ENCODE results near the gene MAGEB5.
"Not testable (repeated sequence)": the region's sequence is repeated elsewhere in the genome, so short reads cannot be mapped to it uniquely, and the experiment has no call there.

MAGEB5 gene, protein sequence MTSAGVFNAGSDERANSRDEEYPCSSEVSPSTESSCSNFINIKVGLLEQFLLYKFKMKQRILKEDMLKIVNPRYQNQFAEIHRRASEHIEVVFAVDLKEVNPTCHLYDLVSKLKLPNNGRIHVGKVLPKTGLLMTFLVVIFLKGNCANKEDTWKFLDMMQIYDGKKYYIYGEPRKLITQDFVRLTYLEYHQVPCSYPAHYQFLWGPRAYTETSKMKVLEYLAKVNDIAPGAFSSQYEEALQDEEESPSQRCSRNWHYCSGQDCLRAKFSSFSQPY

DNA sequence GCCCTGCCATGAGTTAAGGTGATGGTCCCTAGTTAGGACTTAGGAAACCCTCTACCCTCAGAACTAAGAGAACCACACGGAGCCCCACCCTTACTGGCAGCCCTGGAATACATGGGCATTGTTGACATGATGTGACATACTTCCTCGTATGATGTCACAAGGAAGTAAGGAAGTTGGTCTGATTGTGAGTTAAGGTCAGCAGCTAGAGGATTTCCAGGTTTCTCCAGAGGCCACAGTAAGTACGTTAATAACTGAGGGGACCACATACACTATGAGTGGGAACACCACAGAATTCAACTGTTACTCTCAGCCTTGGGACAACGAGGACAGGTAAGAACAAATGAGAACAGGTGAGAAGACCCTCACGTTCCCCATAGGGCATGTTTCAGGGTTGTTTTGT, at the start of gene MAGEB5:
Gene MAGEB5, plus strand, starts transcription at position 301 of the 400 bp plus-strand sequence. CDS start 1,133 bp downstream, outside the sequence.
- Histone ChIP-seq H3K4me3 (ENCODE audit: low read depth in 1 of 2, low read length in 2 of 2) (no peak within 1 kb of the TSS), H3K36me3 (ENCODE audit: control insufficient read depth in 1 of 2, insufficient read depth in 2 of 2, low read length in 2 of 2) (no peaks in the 10 kb centered on the region), H3K9me3 (ENCODE audit: control insufficient read depth in 1 of 2, low read length in 2 of 2) (no peaks in the 10 kb centered on the region), H3K27ac (ENCODE audit: low read length) (no peak within 1 kb of the TSS), H3K27me3 (ENCODE audit: low read depth, low read length) (no peaks in the 10 kb centered on the region), H3K4me1 (ENCODE audit: control insufficient read depth in 1 of 2, insufficient read depth in 2 of 2, low read length in 2 of 2) (no peaks in the 10 kb centered on the region)

DNA sequence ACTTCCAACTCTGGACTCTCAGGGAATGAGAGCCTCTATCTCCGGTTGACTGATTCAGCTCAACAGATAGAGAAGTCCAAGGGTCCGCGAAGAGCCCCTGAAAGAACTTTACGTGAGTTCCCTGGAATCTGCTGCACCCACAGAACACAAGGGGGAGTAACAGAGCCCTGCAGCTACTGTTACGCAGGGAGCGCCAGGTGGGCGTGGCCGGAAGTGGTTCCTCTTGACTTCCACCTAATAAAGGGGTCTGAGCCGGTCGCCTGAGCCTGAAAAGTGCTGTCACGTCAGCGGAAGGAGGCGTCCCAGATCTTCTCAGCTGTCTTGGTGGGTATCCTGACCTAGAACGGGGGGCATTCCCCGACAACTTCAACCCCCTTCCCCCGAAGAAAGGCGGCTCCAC, 23.8 kb upstream of the MAGEB5 start, which contains the start of gene MAGEB6:
Gene MAGEB6, plus strand, starts transcription at position 237 of the 400 bp plus-strand sequence. CDS start 1,407 bp downstream, outside the sequence.
- no peaks in the 10 kb centered on the region for H3K4me1 ChIP-seq (ENCODE audit: control insufficient read depth in 1 of 2, insufficient read depth in 2 of 2, low read length in 2 of 2)
- H3K27me3 ChIP-seq (ENCODE audit: low read depth, low read length), result no peaks in the 10 kb centered on the region
- no peaks in the 10 kb centered on the region for H3K36me3 ChIP-seq (ENCODE audit: control insufficient read depth in 1 of 2, insufficient read depth in 2 of 2, low read length in 2 of 2)
- H3K9me3 ChIP-seq (ENCODE audit: control insufficient read depth in 1 of 2, low read length in 2 of 2), result no peaks in the 10 kb centered on the region
- H3K4me3 ChIP-seq (ENCODE audit: low read depth in 1 of 2, low read length in 2 of 2), result no peak within 1 kb of the TSS
- no peak within 1 kb of the TSS for H3K27ac ChIP-seq (ENCODE audit: low read length)

- Histone ChIP-seq H3K9me3 (ENCODE audit: control insufficient read depth in 1 of 2, low read length in 2 of 2) (no peaks in the 10 kb centered on the region), H3K36me3 (ENCODE audit: control insufficient read depth in 1 of 2, insufficient read depth in 2 of 2, low read length in 2 of 2) (no peaks in the 10 kb centered on the region), H3K4me3 (ENCODE audit: low read depth in 1 of 2, low read length in 2 of 2) (no peak overlapping the region), H3K27ac (ENCODE audit: low read length) (no peak overlapping the region), H3K27me3 (ENCODE audit: low read depth, low read length) (no peaks in the 10 kb centered on the region), H3K4me1 (ENCODE audit: control insufficient read depth in 1 of 2, insufficient read depth in 2 of 2, low read length in 2 of 2) (no peaks in the 10 kb centered on the region)
Measured at GRCh38 chrX:26203561-26203960, 12.4 kb upstream of the MAGEB5 start.

GRCh38 chrX:26204717-26205116, 11.3 kb upstream of the MAGEB5 start:
- H3K4me1 ChIP-seq (ENCODE audit: control insufficient read depth in 1 of 2, insufficient read depth in 2 of 2, low read length in 2 of 2); H3K27me3 ChIP-seq (ENCODE audit: low read depth, low read length); H3K27ac ChIP-seq (ENCODE audit: low read length); H3K36me3 ChIP-seq (ENCODE audit: control insufficient read depth in 1 of 2, insufficient read depth in 2 of 2, low read length in 2 of 2); H3K4me3 ChIP-seq (ENCODE audit: low read depth in 1 of 2, low read length in 2 of 2); H3K9me3 ChIP-seq (ENCODE audit: control insufficient read depth in 1 of 2, low read length in 2 of 2): not testable (repeated sequence)

- H3K9me3 ChIP-seq (ENCODE audit: control insufficient read depth in 1 of 2, low read length in 2 of 2), result no peaks in the 10 kb centered on the region
- no peaks in the 10 kb centered on the region for H3K27me3 ChIP-seq (ENCODE audit: low read depth, low read length)
- no peak overlapping the region for H3K27ac ChIP-seq (ENCODE audit: low read length)
- no peaks in the 10 kb centered on the region for H3K36me3 ChIP-seq (ENCODE audit: control insufficient read depth in 1 of 2, insufficient read depth in 2 of 2, low read length in 2 of 2)
- no peaks in the 10 kb centered on the region for H3K4me1 ChIP-seq (ENCODE audit: control insufficient read depth in 1 of 2, insufficient read depth in 2 of 2, low read length in 2 of 2)
- no peak overlapping the region for H3K4me3 ChIP-seq (ENCODE audit: low read depth in 1 of 2, low read length in 2 of 2)
Measured at GRCh38 chrX:26208012-26208411, 8.0 kb upstream of the MAGEB5 start.

- Histone ChIP-seq H3K9me3 (ENCODE audit: control insufficient read depth in 1 of 2, low read length in 2 of 2) (no peaks in the 10 kb centered on the region), H3K36me3 (ENCODE audit: control insufficient read depth in 1 of 2, insufficient read depth in 2 of 2, low read length in 2 of 2) (no peaks in the 10 kb centered on the region), H3K27ac (ENCODE audit: low read length) (no peak overlapping the region), H3K4me3 (ENCODE audit: low read depth in 1 of 2, low read length in 2 of 2) (no peak overlapping the region), H3K4me1 (ENCODE audit: control insufficient read depth in 1 of 2, insufficient read depth in 2 of 2, low read length in 2 of 2) (no peaks in the 10 kb centered on the region), H3K27me3 (ENCODE audit: low read depth, low read length) (no peaks in the 10 kb centered on the region)
Measured at GRCh38 chrX:26219351-26219750, 3.4 kb downstream of the MAGEB5 start.

GRCh38 chrX:26234177-26234576, 18.2 kb downstream of the MAGEB5 start:
- no peak overlapping the region for H3K4me3 ChIP-seq (ENCODE audit: low read depth in 1 of 2, low read length in 2 of 2)
- no peaks in the 10 kb centered on the region for H3K9me3 ChIP-seq (ENCODE audit: control insufficient read depth in 1 of 2, low read length in 2 of 2)
- no peak overlapping the region for H3K27ac ChIP-seq (ENCODE audit: low read length)
- H3K36me3 ChIP-seq (ENCODE audit: control insufficient read depth in 1 of 2, insufficient read depth in 2 of 2, low read length in 2 of 2), result no peaks in the 10 kb centered on the region
- no peaks in the 10 kb centered on the region for H3K27me3 ChIP-seq (ENCODE audit: low read depth, low read length)
- H3K4me1 ChIP-seq (ENCODE audit: control insufficient read depth in 1 of 2, insufficient read depth in 2 of 2, low read length in 2 of 2), result no peaks in the 10 kb centered on the region

GRCh38 chrX:26253526-26253925, 37.6 kb downstream of the MAGEB5 start:
- H3K36me3 ChIP-seq (ENCODE audit: control insufficient read depth in 1 of 2, insufficient read depth in 2 of 2, low read length in 2 of 2), result no peaks in the 10 kb centered on the region
- H3K9me3 ChIP-seq (ENCODE audit: control insufficient read depth in 1 of 2, low read length in 2 of 2), result no peaks in the 10 kb centered on the region
- no peak overlapping the region for H3K4me3 ChIP-seq (ENCODE audit: low read depth in 1 of 2, low read length in 2 of 2)
- no peaks in the 10 kb centered on the region for H3K4me1 ChIP-seq (ENCODE audit: control insufficient read depth in 1 of 2, insufficient read depth in 2 of 2, low read length in 2 of 2)
- H3K27ac ChIP-seq (ENCODE audit: low read length), result no peak overlapping the region
- H3K27me3 ChIP-seq (ENCODE audit: low read depth, low read length), result no peaks in the 10 kb centered on the region

DNA sequence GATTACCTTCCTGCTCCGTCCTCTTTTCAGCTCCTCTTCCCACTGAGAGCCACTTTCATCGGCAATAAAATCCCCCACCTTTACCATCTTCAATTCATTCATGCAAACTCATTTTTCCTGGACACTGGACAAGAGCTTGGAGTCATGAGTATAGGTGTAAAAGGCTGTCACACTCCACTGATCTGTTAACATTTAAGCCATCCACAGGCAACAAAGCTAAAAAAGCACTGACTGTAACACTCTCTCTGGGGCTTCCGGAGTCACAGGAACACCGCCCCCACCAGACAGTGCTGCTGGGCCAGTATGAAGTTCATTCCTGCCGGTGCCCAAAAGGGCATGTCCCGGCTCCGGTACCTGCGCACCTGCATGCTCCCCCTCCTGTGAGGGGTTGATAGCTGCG, 38.5 kb downstream of the MAGEB5 start:
- H3K4me3 ChIP-seq (ENCODE audit: low read depth in 1 of 2, low read length in 2 of 2), result no peak overlapping the region
- H3K4me1 ChIP-seq (ENCODE audit: control insufficient read depth in 1 of 2, insufficient read depth in 2 of 2, low read length in 2 of 2), result no peaks in the 10 kb centered on the region
- H3K36me3 ChIP-seq (ENCODE audit: control insufficient read depth in 1 of 2, insufficient read depth in 2 of 2, low read length in 2 of 2), result no peaks in the 10 kb centered on the region

GRCh38 chrX:26262121-26262523, 46.2 kb downstream of the MAGEB5 start:
- no peak overlapping the region for H3K27ac ChIP-seq (ENCODE audit: low read length)
- no peaks in the 10 kb centered on the region for H3K27me3 ChIP-seq (ENCODE audit: low read depth, low read length)
- H3K9me3 ChIP-seq (ENCODE audit: control insufficient read depth in 1 of 2, low read length in 2 of 2), result no peaks in the 10 kb centered on the region
- H3K36me3 ChIP-seq (ENCODE audit: control insufficient read depth in 1 of 2, insufficient read depth in 2 of 2, low read length in 2 of 2), result no peaks in the 10 kb centered on the region
- no peaks in the 10 kb centered on the region for H3K4me1 ChIP-seq (ENCODE audit: control insufficient read depth in 1 of 2, insufficient read depth in 2 of 2, low read length in 2 of 2)
- H3K4me3 ChIP-seq (ENCODE audit: low read depth in 1 of 2, low read length in 2 of 2), result no peak overlapping the region

More for the DNA sequence above, 38.5 kb downstream of the MAGEB5 start:
- H3K27me3 ChIP-seq (ENCODE audit: low read depth, low read length), result no peaks in the 10 kb centered on the region
- no peak overlapping the region for H3K27ac ChIP-seq (ENCODE audit: low read length)
- no peaks in the 10 kb centered on the region for H3K9me3 ChIP-seq (ENCODE audit: control insufficient read depth in 1 of 2, low read length in 2 of 2)
